Erythroblast (primary cell): ENCODE data around the gene PTRHD1.

ENCODE experiments used
- GATA1 ChIP-seq: IDR thresholded peaks from 2 replicates; pipeline ENCODE4 v1.6.1; 2011; ENCODE audit warnings: low read depth, mild to moderate bottlenecking, control low read depth, low read length, moderate library complexity
- POLR2A ChIP-seq: IDR thresholded peaks from 2 replicates; pipeline ENCODE4 v1.6.1; 2011; ENCODE audit warnings: mild to moderate bottlenecking, low read length

GRCh38 chr2:24792874-24793760, at the start of gene PTRHD1, which contains the start of gene CENPO:
- TF ChIP-seq POLR2A = peak; percentile 81
- TF ChIP-seq GATA1 = no peak
